HG03196 (cell line): ENCODE data around the gene KBTBD3.
A peak's percentile ranks its signal among the peaks of the same experiment; 100 is the strongest.
"Not testable (repeated sequence)": the region's sequence is repeated elsewhere in the genome, so short reads cannot be mapped to it uniquely, and the experiment has no call there.

ENCODE experiments used
- ATAC-seq: cut with Tn5 transposase; IDR thresholded peaks from one replicate; pipeline ENCODE4 v1.9.1; 2021; ENCODE audit not compliant: unreplicated experiment

The KBTBD3 gene

DNA sequence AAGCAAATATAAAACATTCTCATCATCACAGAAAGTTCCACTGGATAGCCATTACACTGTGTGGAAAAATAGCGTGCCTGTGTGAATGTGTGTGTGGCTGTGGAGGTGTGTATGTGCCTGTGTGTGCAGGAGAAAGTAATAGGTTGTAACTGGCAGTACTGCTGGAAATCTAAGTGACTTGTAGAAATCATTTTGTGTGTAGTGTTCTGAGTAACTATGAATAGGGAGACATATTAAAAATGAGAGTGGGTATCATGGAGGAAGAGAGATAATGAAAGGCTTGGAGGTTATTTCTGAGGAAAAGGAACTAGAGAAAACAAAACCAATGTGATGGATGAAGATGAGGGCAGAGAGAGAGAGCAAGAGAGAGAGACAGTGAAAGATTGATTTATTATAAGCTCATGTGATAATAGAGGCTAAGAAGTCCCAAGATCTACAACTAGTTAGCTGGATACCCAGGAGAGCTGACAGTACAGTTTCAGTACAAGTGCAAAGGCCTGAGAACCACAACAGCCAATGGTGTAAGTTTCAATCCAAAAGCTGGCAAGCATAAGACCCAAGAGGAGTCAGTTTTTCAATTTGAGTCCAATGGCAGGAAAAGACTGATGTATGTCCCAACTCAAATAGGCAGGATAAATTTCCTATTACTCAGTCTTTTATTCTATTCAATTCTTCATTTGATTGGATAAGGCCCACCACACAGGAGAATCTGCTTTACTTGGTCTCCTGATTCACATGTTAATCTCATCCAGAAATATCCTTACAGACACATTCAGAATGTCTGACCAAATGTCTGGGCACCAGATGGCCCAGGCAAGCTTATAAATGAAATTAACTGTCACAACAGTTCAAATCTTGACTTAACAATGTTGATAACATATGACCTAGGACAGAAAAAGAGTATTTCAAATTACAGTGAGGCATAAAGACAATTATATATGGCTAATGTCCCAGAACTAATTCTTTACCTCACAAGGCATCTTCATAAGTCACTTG is 14.9 kb downstream of the KBTBD3 start:
- no peak for ATAC-seq

- peak; percentile 45 for ATAC-seq
Measured at GRCh38 chr11:106061249-106061784, 15.8 kb downstream of the KBTBD3 start.

- no peak for ATAC-seq
Measured at GRCh38 chr11:106059617-106060016, 17.5 kb downstream of the KBTBD3 start.

GRCh38 chr11:106058377-106058776 is 18.8 kb downstream of the KBTBD3 start:
- not testable (repeated sequence) for ATAC-seq

DNA sequence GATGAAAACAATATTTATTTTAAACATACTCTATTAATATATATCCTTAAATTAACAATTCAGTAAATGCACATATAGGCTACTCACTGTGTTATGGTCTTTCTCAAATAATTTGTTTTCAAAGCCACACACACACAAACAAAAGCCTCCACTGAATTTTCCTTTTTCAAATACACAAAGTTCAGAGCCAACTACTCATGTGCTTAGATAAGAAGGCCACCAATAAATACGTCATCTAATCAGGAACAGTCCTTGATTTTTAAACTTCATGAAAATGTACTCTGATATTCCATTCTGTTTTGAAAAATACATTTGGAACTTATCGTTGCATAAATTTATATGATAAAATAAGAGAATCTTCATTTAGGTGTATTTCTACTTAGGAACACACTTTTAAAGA is 26.0 kb downstream of the KBTBD3 start:
- ATAC-seq, result no peak

DNA sequence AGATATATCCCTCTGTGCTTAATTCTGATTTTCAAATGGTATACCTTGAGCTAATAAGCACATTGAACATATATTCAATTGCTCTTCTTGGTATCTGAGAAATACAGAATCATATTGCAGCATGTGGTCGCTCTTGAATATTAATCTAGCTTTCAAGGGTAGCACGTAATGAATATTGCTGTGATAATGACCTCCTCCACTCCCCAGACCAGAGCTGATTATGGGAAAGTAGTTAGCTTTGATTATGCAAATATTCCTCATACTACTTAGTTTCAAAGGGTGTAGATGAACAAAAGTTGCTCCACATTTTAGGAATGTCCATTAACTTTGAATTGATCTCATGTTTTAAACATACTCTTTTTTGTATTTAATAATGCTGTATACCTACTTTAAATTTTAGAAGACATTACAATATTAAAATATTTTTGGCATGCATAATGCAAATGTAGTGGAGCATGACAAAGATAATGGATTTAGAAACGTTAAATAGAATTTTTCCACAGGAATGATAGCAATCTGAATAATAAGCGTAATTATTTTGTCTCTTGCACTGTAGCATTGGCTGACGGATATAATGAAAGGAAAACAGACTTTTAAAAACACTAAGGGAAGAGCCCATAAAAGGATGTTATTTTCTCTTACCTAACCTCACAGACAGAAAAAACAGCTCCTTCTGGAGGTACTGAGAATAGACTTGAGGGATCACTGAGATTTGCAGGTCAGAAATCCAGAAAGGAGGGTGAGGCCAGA is 27.2 kb downstream of the KBTBD3 start:
- ATAC-seq, result no peak

GRCh38 chr11:106047631-106048030 is 29.5 kb downstream of the KBTBD3 start:
- ATAC-seq, result no peak

GRCh38 chr11:106043540-106043939 is 33.6 kb downstream of the KBTBD3 start:
- ATAC-seq, result no peak

DNA sequence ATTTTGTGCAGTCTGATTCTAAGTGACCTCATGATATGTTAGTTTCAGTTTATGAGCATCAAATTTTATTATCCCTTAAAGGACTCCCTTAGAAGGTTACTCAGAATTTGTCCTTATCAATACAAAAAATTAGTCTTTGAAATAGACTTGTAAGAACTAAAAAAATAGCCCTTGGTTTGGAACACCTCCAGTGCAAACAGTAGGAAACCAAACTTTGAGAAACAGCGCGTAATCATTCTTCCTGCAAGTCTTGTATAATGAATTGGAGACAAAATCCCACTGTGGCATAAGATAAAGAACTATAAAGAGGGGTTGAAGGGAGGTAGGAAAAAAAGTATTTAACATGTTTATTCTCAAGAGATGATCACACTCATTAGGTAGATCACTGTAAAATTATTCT is 44.3 kb downstream of the KBTBD3 start:
- no peak for ATAC-seq

- ATAC-seq, result no peak
Measured at GRCh38 chr11:106031936-106032335, 45.2 kb downstream of the KBTBD3 start.

GRCh38 chr11:106031202-106031810 is 45.8 kb downstream of the KBTBD3 start:
- ATAC-seq, result peak; percentile 83

DNA sequence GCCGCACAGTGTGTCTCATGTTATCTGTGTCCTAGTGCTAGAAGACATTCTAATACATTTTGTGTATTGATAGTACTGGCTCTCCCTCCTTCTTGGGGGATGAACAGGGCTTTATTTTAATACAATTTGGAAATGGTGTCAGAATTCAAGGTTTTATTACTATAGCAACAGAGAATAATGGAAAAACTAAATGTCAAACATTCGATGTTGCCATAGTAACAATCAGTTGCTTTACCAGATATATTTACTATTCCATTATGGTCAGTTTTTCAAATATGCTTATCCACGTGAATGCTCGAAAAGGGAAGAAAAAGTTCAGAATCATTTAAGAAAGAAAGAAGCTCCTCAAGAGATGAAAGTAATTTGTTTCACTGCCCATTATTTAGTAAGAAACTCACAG is 46.5 kb downstream of the KBTBD3 start:
- ATAC-seq, result no peak

DNA sequence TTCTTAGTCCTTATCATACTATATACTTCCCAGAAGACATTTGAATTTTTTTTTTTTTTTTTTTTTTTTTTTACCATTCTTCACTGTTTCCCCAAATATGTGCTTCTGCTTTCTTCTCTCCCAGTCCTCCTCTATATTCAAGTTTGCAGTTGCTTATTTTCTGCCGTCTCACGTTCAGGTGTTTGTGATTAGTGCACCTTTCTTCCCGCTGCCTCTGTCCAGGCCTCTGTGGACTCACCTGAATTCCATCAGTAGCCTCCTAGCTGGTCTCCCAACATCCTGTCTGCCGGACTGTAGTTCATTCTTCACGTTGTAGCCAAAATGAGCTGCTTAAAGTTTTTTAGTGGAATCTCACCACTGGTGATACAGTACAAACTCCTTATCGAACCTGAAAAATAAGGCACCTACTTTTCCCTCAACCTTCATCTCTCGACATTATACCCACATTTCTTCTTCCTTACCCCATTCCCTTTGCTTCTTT is 54.3 kb downstream of the KBTBD3 start:
- no peak for ATAC-seq

GRCh38 chr11:106021967-106022794 is 55.0 kb downstream of the KBTBD3 start, which contains the start of gene MSANTD4:
Gene MSANTD4 (minus strand): TSS chr11:106022240. CDS start chr11:106010917, 11,323 bp downstream.
- peak; percentile 99 for ATAC-seq

GRCh38 chr11:106021181-106021966 is 55.8 kb downstream of the KBTBD3 start:
- peak; percentile 16 for ATAC-seq

DNA sequence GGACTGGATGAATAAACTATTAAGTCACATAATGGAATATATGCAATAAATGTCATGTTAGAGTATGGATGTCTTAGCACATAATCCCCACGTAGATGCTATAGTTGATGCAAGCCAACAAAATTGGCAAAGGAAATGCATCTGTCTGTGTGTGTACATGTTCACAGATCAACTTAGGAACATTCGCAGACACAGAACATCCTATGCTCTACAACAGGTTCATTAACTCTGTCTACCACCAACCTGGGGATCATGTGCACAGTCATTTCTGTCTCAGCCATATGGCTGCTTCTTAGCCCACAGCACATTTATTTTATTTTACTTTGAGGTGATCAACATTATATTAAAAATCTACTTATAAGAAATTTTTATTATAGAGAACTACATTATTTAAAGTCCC is 60.1 kb downstream of the KBTBD3 start:
- no peak for ATAC-seq

GRCh38 chr11:106015066-106015465 is 62.1 kb downstream of the KBTBD3 start:
- ATAC-seq, result no peak

DNA sequence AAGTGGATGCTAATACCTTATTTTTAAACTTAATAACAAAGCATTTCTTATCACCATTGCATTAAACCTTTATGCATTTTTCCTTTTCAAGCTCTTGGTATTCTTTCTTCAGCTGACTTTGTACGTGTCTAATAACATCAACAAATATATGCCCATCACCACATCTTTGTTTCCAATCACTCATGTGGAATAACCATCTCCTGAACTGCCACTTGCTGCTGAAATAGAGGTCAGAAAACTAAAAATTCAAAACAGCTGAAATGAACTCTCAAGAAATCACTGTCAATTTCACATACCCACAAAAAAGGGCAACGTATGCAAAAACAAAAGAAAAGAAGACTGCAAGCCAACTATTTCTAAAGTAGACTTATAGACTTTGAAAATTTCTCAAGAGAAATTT is 62.5 kb downstream of the KBTBD3 start:
- ATAC-seq, result no peak

GRCh38 chr11:106014035-106014434 is 63.1 kb downstream of the KBTBD3 start:
- ATAC-seq, result no peak
